Neural crest cell (in vitro differentiated cells): ENCODE data around the gene IL22RA1. TPM values are rescaled to one million over a fixed set of nuclear protein-coding genes. Genes with fewer than 3 reads are reported as not detected.

Experiments used
- DNase-seq: peaks from one replicate; pipeline ENCODE4 v3.0.0; 2021; ENCODE audit warnings: low read depth, mixed read lengths, low spot score
- H3K27ac Mint-ChIP-seq: one replicate; pipeline ENCODE4 v1.8.0; 2021; ENCODE audit warnings: mild to moderate bottlenecking, mixed read lengths; ENCODE audit not compliant: unreplicated experiment
- H3K27me3 Mint-ChIP-seq: 2 replicates; pipeline ENCODE4 v1.8.0; 2021; ENCODE audit warnings: low read depth, mild to moderate bottlenecking, mixed read lengths
- H3K36me3 Mint-ChIP-seq: 2 replicates; pipeline ENCODE4 v1.8.0; 2021; ENCODE audit warnings: low read depth, mild to moderate bottlenecking, mixed read lengths
- H3K4me1 Mint-ChIP-seq: 2 replicates; pipeline ENCODE4 v1.8.0; 2021; ENCODE audit warnings: mixed read lengths
- H3K4me3 Mint-ChIP-seq: one replicate; pipeline ENCODE4 v1.8.0; 2021; ENCODE audit warnings: mild to moderate bottlenecking, mixed read lengths
- H3K9me3 Mint-ChIP-seq: 2 replicates; pipeline ENCODE4 v1.8.0; 2021; ENCODE audit warnings: mixed read lengths
- total RNA-seq: library from RNA; stranded (reverse); gene quantifications from 2 replicates; pipeline ENCODE4 v1.2.1, GENCODE V29; 2021
- TF ChIP-seq, protein P1 (sequence below): fragments of 200-600 bp; sonication (generic); conservative IDR thresholded peaks from 2 replicates; pipeline ENCODE4 v1.5.0; 2021; ENCODE audit warnings: antibody characterized with exemption, mild to moderate bottlenecking

Gene IL22RA1
- total RNA-seq, 1 donor from 2014 or later = not detected

GRCh38 chr1:24084050-24084449 is 58.9 kb downstream of the IL22RA1 start:
- Mint-ChIP-seq H3K4me1 (no peaks in the 10 kb centered on the region), H3K36me3 (no peaks in the 10 kb centered on the region)
- no peak for DNase-seq

GRCh38 chr1:24082372-24082771 is 60.6 kb downstream of the IL22RA1 start:
- H3K4me1 Mint-ChIP-seq = no peaks in the 10 kb centered on the region
- no peaks in the 10 kb centered on the region for H3K9me3 Mint-ChIP-seq
- H3K27me3 Mint-ChIP-seq = peaks cover 10% of the 10 kb centered on the region
- TF ChIP-seq, protein P1, sequence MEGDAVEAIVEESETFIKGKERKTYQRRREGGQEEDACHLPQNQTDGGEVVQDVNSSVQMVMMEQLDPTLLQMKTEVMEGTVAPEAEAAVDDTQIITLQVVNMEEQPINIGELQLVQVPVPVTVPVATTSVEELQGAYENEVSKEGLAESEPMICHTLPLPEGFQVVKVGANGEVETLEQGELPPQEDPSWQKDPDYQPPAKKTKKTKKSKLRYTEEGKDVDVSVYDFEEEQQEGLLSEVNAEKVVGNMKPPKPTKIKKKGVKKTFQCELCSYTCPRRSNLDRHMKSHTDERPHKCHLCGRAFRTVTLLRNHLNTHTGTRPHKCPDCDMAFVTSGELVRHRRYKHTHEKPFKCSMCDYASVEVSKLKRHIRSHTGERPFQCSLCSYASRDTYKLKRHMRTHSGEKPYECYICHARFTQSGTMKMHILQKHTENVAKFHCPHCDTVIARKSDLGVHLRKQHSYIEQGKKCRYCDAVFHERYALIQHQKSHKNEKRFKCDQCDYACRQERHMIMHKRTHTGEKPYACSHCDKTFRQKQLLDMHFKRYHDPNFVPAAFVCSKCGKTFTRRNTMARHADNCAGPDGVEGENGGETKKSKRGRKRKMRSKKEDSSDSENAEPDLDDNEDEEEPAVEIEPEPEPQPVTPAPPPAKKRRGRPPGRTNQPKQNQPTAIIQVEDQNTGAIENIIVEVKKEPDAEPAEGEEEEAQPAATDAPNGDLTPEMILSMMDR = no peak
- H3K4me3 Mint-ChIP-seq = no peak overlapping the region
- no peak overlapping the region for H3K27ac Mint-ChIP-seq
- H3K36me3 Mint-ChIP-seq = no peaks in the 10 kb centered on the region
- no peak for DNase-seq

More at GRCh38 chr1:24084050-24084449, 58.9 kb downstream of the IL22RA1 start:
- H3K27me3 Mint-ChIP-seq = peaks cover 10% of the 10 kb centered on the region
- TF ChIP-seq, protein P1 = no peak
- H3K4me3 Mint-ChIP-seq = no peak overlapping the region
- H3K9me3 Mint-ChIP-seq = no peaks in the 10 kb centered on the region
- no peak overlapping the region for H3K27ac Mint-ChIP-seq

DNA sequence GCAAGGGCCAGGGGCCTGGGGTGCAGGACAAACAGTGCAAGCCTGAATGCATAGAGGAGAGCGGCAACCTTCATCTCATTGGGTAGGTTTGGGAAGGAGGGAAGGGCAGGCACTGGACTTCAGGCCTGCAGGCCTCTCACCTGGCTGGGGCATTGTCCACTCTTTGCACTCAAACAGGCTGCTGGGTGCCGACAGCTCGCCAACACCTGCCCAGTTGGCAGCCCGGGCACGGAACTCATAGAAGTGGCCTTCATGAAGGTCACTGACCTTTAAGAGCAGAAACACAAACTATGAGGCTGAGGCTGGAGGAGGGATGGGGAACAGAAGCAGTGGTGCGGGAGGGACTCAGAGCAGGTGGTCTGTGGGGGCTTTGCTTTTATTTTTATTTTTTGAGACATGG is 61.8 kb downstream of the IL22RA1 start:
- TF ChIP-seq, protein P1 = no peak
- DNase-seq = no peak
- Mint-ChIP-seq H3K9me3 (no peaks in the 10 kb centered on the region), H3K36me3 (no peaks in the 10 kb centered on the region), H3K4me1 (no peaks in the 10 kb centered on the region), H3K27me3 (peaks cover 5% of the 10 kb centered on the region), H3K4me3 (no peak overlapping the region), H3K27ac (no peak overlapping the region)

- no peaks in the 10 kb centered on the region for H3K9me3 Mint-ChIP-seq
- no peaks in the 10 kb centered on the region for H3K4me1 Mint-ChIP-seq
- peaks cover 2% of the 10 kb centered on the region for H3K27me3 Mint-ChIP-seq
- TF ChIP-seq, protein P1 = no peak
- DNase-seq = no peak
- H3K27ac Mint-ChIP-seq = no peak overlapping the region
- no peak overlapping the region for H3K4me3 Mint-ChIP-seq
- no peaks in the 10 kb centered on the region for H3K36me3 Mint-ChIP-seq
Observed at GRCh38 chr1:24080131-24080530, 62.8 kb downstream of the IL22RA1 start.

GRCh38 chr1:24077278-24077978 is 65.5 kb downstream of the IL22RA1 start:
- no peaks in the 10 kb centered on the region for H3K36me3 Mint-ChIP-seq
- H3K27me3 Mint-ChIP-seq = no peaks in the 10 kb centered on the region
- H3K9me3 Mint-ChIP-seq = no peaks in the 10 kb centered on the region
- DNase-seq = no peak
- no peaks in the 10 kb centered on the region for H3K4me1 Mint-ChIP-seq
- H3K27ac Mint-ChIP-seq = no peak overlapping the region
- TF ChIP-seq, protein P1 = no peak
- H3K4me3 Mint-ChIP-seq = no peak overlapping the region
